Dermis blood vessel endothelial cell (primary cell): ENCODE measurements around the gene CHN2. TPM values are rescaled to one million over a fixed set of nuclear protein-coding genes. Genes with fewer than 3 reads are reported as not detected.

Source experiments
- DNase-seq: peaks from one replicate; pipeline ENCODE4 v3.0.0; 2010
- total RNA-seq: library from RNA; depleted of rRNA; stranded (reverse); fragments of >200 nt; gene quantifications from 2 replicates; pipeline ENCODE4 v1.2.3, GENCODE V29; 2014

CHN2 gene
- total RNA-seq, 1 donor from 2014 or later, result 6.5 TPM

DNA sequence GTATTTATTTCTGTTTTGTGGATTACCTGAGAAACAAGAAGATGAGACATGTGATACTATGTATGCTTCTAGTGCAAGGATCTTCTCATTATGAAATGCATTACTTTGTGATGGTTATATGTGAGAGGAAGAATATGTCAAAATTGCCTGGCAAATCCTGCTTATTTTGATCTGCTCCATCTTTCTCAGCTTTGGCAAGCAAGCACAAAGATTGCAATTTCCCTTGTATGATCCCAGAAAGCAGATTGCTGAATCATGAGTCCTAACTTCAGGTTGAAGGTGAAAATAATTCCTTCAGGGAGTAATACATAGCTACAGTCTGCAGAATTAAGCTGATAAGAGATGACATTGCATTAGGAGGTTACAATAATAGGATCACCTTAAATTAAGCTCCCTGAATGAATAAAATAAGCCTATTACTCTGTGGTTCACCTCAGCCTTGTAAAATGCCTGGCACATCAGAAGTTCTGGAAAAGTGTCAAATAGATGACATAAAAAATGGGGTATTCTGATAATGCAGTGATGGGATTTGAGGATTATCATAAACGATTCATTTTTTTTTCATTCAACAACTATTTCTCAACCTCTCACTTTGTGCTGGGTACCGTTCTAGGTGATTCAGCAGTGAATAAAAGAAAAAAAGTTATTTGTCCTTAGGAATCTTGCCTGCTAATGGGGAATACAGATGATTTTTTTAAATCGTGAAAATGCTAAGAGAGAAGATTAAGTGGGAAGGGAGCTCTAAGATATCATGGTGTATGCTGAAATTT is 120.7 kb downstream of the CHN2 start:
- no peak for DNase-seq

GRCh38 chr7:29315892-29316270 is 121.3 kb downstream of the CHN2 start:
- no peak for DNase-seq

GRCh38 chr7:29316926-29317325 is 122.4 kb downstream of the CHN2 start:
- DNase-seq, result no peak

DNA sequence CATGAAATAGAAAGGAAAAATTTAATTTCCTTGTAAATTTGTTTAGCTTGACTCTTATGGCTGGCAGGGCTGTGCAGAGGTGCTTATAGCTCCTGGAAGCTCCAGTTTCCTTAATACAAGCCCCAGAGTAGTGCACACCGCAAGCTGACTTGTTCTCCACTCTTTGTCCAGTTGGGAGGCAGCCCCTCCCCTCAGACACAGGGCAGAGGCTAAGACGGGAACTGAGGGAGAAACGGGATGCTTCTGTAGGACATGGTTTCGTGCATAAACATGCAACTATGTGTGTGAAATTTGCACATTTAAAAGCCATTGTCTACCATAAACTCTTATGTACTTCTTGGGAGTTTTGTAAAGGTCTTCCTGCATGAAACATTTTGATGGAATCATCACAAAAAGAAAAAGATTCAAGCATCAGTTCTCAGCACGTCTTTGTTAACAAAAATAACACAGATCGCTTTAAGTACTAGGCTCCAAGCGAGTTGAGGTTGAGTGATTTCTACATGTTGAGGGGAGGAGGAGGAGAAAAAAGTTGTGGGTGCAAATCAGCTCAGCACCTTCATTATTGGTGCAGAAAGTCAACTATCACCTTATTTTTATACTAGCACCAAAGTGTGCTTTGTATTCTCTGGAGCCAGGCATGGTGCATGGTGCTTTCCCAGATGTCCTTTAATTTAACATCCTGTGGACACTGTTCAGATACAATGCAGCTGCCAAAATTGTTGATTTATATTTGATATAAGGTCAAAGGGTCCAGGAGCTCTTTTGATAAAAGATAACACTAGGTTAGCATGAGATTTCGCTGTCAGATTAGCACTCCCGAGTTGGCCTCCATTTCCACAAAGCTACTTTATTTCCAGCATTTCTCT is 124.5 kb downstream of the CHN2 start:
- DNase-seq, result no peak

DNA sequence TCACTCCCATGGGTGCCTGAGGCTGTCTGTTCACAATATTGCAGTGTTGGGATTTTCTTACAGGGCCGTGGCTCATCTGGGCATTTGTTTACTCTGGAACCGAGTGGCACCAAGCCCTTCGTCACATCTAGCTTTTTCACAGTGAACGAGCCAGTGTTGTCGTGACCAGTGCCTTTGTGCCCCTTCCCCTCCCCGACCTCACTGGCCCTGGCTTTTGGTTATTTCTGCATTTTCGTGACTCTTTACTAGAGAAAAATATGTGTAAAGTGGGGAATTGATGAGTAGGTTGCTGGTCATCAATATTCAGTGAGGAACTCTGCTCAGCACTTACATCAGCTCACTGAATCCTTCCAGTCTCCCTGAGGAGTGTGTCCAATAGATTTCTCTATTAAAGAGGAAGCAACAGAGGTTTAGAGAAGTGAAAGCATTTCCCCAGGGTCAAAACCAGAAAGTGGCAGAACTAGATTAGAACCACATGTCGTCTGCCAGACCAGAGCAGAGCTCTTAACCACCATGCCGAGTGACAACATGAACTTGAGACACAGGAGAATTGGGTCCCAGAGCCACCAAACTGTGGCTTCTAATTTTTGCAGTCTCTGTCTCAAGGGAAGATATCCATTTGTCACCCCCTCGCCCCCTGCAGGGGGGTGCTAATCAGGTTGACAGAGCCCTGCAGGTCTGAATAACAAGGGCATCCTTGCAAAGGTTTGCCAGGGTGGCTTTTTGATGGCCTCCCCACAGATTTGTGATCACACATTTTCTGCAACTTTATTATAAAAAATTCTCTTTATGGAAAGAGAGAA is 125.3 kb downstream of the CHN2 start:
- DNase-seq, result no peak

DNA sequence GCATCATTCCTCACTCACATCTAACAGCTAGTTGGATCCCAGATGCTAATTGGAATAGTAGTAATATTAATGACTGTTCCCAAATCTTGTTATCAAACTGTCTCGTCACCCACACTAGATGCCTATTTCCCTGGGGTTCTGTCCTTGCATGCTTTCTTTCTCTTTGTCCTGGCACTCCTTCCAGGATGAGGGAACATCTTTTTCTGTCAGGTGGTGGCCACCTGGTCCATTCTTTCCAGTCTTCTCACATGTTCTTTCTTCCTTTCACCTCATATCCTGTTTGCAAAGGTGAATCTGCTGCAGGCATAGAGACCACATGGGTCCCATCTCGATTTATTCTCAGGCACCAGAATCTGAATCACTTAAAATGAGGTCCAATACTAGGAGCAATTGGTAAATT is 126.0 kb downstream of the CHN2 start:
- DNase-seq, result no peak

GRCh38 chr7:29322023-29322712 is 127.6 kb downstream of the CHN2 start:
- DNase-seq, result no peak

DNA sequence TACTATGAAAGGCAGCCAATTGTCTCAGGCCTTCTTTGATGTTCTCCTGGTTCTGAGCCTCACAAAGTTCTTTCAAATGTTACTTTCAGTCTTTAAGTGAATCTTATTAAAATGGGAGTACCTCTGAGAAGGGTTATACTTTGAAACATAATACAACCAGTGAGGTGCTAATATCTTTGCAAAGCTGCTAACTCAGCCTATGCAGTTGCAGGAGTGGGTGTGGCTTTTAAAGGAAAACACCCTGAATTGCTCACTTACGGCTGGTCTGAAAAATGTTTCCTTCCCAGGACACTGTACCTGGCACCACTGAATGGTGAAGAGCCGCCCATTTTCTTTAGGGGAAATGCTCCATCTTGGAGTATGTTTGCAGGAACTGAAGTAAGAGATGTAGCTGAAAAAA is 130.9 kb downstream of the CHN2 start:
- no peak for DNase-seq

GRCh38 chr7:29326864-29327263 is 132.3 kb downstream of the CHN2 start:
- DNase-seq, result no peak

DNA sequence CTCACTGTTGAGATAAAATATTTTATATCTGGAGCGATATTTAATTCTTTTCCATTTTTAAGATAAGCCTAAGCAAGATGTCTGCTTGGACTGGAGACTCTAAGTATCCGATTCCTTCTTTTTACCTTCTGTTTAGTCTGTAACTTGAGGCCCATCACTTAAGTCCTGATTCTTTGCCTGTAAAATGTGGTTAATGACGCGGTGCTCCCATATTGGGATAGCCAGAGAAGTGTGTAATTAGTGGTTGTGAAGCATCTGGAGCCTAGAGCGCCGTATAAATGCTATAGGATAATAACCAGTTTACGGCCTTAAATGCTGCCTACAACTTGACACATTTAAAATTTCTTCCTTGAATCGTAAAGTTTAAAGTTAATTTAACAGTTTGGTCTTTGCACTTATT is 132.9 kb downstream of the CHN2 start:
- no peak for DNase-seq

- no peak for DNase-seq
Observed at GRCh38 chr7:29328045-29328444, 133.5 kb downstream of the CHN2 start.

- DNase-seq, result no peak
Observed at GRCh38 chr7:29328811-29329210, 134.2 kb downstream of the CHN2 start.

DNA sequence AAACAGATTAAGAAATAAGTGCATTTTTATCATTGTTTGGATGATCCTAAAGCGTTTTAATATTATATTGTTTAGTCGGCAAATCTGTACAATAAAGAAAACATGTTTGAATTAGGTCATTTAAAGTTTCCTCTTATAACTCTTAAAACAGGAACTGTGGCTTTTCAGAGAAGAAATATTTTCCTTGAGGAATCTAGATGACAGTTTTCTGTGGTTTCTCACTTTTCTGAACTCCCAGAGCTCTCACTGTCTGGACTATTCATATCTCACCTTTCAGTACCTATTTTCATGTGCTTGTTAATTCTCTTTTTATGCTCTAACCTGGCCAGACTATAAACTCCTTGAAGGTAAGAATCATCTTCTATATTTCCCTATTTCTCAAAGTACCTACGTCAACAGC is 135.1 kb downstream of the CHN2 start:
- no peak for DNase-seq

GRCh38 chr7:29330136-29330535 is 135.6 kb downstream of the CHN2 start:
- DNase-seq, result no peak

DNA sequence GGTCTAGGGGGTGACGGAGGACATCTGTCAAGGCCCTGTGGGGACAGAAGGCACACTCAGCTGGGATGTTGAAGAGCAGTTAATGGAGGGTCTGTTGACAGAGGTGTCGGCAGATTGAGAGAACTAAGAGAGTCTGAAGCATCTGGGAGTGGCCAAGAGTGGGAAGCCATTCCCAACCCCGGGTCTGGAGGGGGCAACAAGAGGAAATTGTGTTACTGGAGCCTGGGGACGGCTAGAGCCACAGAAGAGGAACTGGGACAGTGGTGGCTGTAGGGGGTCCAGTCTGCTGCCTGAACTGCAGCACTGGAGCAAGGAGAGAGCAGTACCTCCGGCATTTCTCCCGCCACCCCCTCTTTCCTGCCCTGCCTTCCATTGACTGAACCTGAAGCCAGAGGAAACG is 136.6 kb downstream of the CHN2 start:
- no peak for DNase-seq

DNA sequence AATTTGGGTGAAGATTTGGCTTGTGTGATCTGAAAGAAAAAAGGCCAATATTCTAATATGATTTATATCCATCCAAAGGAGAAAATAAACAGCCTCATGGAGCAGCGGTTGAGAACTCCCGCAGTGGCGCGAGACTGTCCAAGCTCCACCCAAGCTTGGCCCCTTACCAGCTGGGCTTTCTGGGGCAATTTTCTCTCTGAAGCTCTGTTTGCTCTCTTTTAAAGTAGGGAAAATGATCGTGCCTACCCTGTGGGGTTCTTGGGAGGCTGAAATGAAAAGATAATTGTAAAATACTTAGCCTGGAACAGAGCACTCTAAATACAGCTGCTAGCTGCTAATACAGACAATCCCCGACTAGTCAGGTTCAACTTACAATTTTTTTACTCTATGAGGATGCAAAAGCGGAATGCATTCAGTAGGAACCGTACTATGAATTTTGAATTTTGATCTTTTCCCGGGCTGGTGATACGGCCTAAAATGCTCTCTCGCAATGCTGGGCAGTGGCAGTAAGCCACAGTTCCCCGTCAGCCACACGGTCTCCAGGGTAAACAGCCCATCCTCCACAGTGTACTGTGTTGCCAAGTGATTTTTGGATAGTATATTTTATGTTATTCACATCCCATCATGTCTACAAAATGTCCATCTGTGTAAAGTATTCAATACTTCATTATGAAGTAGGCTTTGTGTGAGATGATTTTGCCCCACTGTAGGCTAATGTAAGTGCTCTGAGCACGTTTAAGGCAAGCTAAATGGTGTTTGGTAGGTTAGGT is 137.7 kb downstream of the CHN2 start:
- no peak for DNase-seq

DNA sequence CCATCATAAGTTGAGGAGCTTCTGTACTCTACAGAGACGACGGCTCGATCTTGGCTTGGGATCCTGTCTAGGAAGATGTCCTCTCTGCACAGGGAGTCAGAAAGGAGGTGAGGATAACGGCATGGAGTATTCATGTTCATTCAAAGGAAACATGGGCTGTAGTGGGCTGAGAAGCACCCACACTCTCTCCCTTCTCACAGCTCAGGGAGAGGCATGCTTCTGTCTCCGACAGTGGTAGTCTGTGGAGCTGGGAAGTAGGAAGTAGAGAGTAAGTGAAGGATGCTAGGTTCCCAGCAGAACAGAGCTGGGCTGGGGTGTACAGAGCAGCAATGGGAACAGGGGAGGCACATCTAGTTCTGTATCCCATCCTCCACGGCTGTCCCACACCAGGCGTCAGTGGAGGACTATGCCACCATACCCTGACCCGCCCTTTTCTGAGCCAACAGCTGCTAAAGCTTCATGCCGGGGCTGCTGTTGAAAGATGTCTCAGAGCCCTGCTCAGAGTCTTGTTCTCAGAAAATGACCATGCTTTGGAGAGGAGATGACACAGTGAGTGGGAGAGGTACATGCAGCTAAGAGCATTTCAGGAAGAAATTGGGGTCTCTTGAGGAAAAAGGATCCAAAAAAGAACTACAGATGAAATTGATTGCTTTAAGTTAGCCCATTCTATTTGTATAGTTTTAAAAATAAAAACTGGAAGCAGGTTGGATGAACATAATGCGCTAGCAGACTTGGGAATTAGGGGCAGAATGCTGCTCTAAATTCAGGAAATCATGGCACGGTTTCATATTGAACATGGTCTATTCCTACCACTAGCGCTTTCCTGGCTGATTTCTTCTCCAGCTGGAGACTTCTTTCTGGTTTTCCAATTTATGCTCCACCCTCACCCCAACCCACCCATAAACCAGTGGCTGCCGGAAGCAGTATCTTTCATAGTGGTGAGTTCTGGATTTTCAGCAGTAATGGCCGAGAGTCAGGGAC is 138.6 kb downstream of the CHN2 start:
- DNase-seq, result no peak

- no peak for DNase-seq
Observed at GRCh38 chr7:29335188-29336083, 140.9 kb downstream of the CHN2 start.

DNA sequence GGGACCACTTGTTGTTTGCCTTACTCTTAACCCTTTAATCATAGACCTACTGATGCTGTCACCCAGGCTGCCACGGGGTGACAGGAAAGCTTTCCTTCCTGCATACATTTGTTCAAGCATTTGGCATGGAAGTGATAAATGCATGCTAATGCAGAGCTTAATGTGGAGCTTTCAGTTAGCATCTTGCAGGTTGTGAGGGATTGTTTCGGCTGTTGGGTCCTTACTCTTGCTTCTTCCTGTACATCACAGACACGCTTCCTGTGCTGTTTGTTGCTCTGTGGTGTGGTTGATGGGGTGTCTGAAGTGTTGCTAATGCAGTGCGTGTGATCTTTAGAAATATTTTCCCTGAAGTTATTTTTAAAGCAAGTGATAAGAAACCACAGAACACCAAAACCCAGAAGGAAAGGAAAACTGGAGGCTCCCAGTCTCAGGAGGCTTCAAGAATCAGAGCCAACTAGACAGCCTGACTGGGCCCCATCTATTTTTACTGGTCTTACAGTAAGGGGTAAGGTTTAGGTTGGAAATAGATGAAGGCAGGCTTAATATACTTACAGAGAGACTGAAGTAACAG is 143.1 kb downstream of the CHN2 start:
- no peak for DNase-seq
